CD4-positive, alpha-beta T cell treated with Interferon gamma for 1 hour (primary cell): ENCODE data around the gene MGLL.
"Not testable (repeated sequence)": the region's sequence is repeated elsewhere in the genome, so short reads cannot be mapped to it uniquely, and the experiment has no call there.

Experiments used
- DNase-seq: peaks from one replicate; pipeline ENCODE4 v3.0.0-alpha.2; 2020

The MGLL gene

GRCh38 chr3:127682561-127682960 lies 139.8 kb downstream of the MGLL start:
- no peak for DNase-seq

- DNase-seq: not testable (repeated sequence)
These were observed 140.2 kb downstream of the MGLL start for GRCh38 chr3:127682175-127682554.

- DNase-seq: no peak
These were observed 141.5 kb downstream of the MGLL start for GRCh38 chr3:127680798-127681221.

GRCh38 chr3:127680146-127680661 lies 142.1 kb downstream of the MGLL start:
- DNase-seq: no peak

- DNase-seq: no peak
These were observed 142.7 kb downstream of the MGLL start for GRCh38 chr3:127679534-127680145.

- DNase-seq: no peak
These were observed 143.4 kb downstream of the MGLL start for GRCh38 chr3:127678611-127679533.

GRCh38 chr3:127678315-127678599 lies 144.1 kb downstream of the MGLL start:
- no peak for DNase-seq

- no peak for DNase-seq
These were observed 144.6 kb downstream of the MGLL start for GRCh38 chr3:127677541-127678314.

GRCh38 chr3:127676921-127677351 lies 145.4 kb downstream of the MGLL start:
- DNase-seq: no peak

- no peak for DNase-seq
These were observed 145.9 kb downstream of the MGLL start for GRCh38 chr3:127676456-127676855.

- no peak for DNase-seq
These were observed 146.5 kb downstream of the MGLL start for GRCh38 chr3:127675651-127676391.

- no peak for DNase-seq
These were observed 147.5 kb downstream of the MGLL start for GRCh38 chr3:127674790-127675189.

GRCh38 chr3:127674101-127674721 lies 148.1 kb downstream of the MGLL start:
- DNase-seq: no peak

- peak; percentile 51 for DNase-seq
These were observed 148.9 kb downstream of the MGLL start for GRCh38 chr3:127673191-127674100.

- DNase-seq: peak; percentile 86
These were observed 149.7 kb downstream of the MGLL start, which contains the start of gene ABTB1 for GRCh38 chr3:127672429-127673190. Gene ABTB1 (plus strand): TSS chr3:127672952. CDS start chr3:127673026, 74 bp downstream.

- peak; percentile 48 for DNase-seq
These were observed 150.5 kb downstream of the MGLL start for GRCh38 chr3:127671523-127672428.

- no peak for DNase-seq
These were observed 151.4 kb downstream of the MGLL start for GRCh38 chr3:127670761-127671522.

- no peak for DNase-seq
These were observed 152.1 kb downstream of the MGLL start for GRCh38 chr3:127670229-127670559.
